ENCODE measurements around the gene ALDH8A1. TPM values are rescaled to one million over a fixed set of nuclear protein-coding genes. Genes with fewer than 3 reads are reported as not detected.

Gene ALDH8A1
- polyA plus RNA-seq, 2 of the 4 experiments (the other 2 are of a cell fraction): 0.18 to 0.85 TPM

- no peak for DNase-seq (ENCODE audit: low read depth in 1 of 2, low spot score in 1 of 2)
- POLR2A ChIA-PET: no interaction called here
- TF ChIP-seq ESRRA (IDR thresholded peaks at IDR 0.05; ENCODE audit: borderline replicate concordance, low read length) (no peak), ZSCAN20 (CRISPR knock-in tag; IDR thresholded peaks at IDR 0.05) (no peak), REST (IDR thresholded peaks at IDR 0.05) (no peak), RCOR1 (IDR thresholded peaks at IDR 0.05; ENCODE audit: low read depth, low read length) (no peak), ATOH8 (CRISPR knock-in tag; IDR thresholded peaks at IDR 0.05; ENCODE audit: low read depth) (no peak), ELK1 (IDR thresholded peaks at IDR 0.05; ENCODE audit: low read depth, low read length) (no peak), FOSB (CRISPR knock-in tag; IDR thresholded peaks at IDR 0.05) (no peak), E2F6 (IDR thresholded peaks at IDR 0.05; ENCODE audit: borderline replicate concordance, low read depth) (no peak), HOXA7 (CRISPR knock-in tag; IDR thresholded peaks at IDR 0.05) (no peak), NPAS2 (CRISPR knock-in tag; IDR thresholded peaks at IDR 0.05; ENCODE audit: borderline replicate concordance) (no peak), NFE2L2 (conservative IDR thresholded peaks at IDR 0.05; ENCODE audit: low read length) (no peak), CBX2 (IDR thresholded peaks at IDR 0.05; ENCODE audit: borderline replicate concordance, low read depth) (no peak), MAFK (IDR thresholded peaks at IDR 0.05; ENCODE audit: partially characterized antibody) (no peak), HDAC2 (IDR thresholded peaks at IDR 0.05) (no peak), HEYL (CRISPR knock-in tag; IDR thresholded peaks at IDR 0.05) (no peak)
- Histone ChIP-seq H3K27ac (no peak overlapping the region), H3K9me3 (no peaks in the 10 kb centered on the region), H3K4me1 (0 out of 3 replicates have a peak, but pooled peaks cover 5% of the 10 kb centered on the region), H3K4me2 (no peak overlapping the region), H3K4me3 (no peak overlapping the region)
- no peak for FAIRE-seq
- WGBS (ENCODE audit: missing lambda C conversion rate): 86% methylated on average over 5 of the region's 5 CpGs
- no peak for ATAC-seq
- CTCF ChIA-PET: interaction anchor here (1.5 to 2.1 kb wide), 3 partner anchors 19 to 798 kb away, joined by 4 to 6 read pairs (median 6); no protein-coding TSS in a partner anchor
Measured at GRCh38 chr6:134921276-134921675, 28.6 kb downstream of the ALDH8A1 start.

GRCh38 chr6:134920422-134920821, 29.5 kb downstream of the ALDH8A1 start:
- no peak overlapping the region for H3K4me2 ChIP-seq
- ChIA-PET CTCF (interaction anchor here (0.6 to 2.1 kb wide), 4 partner anchors 20 to 797 kb away, joined by 3 to 6 read pairs (median 5); no protein-coding TSS in a partner anchor), POLR2A (no interaction called here)
- ATAC-seq (no peak), DNase-seq (ENCODE audit: low read depth in 1 of 2, low spot score in 1 of 2) (no peak), FAIRE-seq (no peak)
- no peak overlapping the region for H3K27ac ChIP-seq
- H3K4me3 ChIP-seq: no peak overlapping the region
- 0 out of 3 replicates have a peak, but pooled peaks cover 5% of the 10 kb centered on the region for H3K4me1 ChIP-seq
- TF ChIP-seq MAFK (IDR thresholded peaks at IDR 0.05; ENCODE audit: partially characterized antibody): no peak
- no peak for TF ChIP-seq CBX8 (IDR thresholded peaks at IDR 0.05)
- TF ChIP-seq TFCP2L1 (CRISPR knock-in tag; IDR thresholded peaks at IDR 0.05): no peak
- no peak for TF ChIP-seq BCL3 (IDR thresholded peaks at IDR 0.05)
- no peak for TF ChIP-seq MAZ (IDR thresholded peaks at IDR 0.05; ENCODE audit: borderline replicate concordance, low read depth, low read length)
- TF ChIP-seq NR3C1 (IDR thresholded peaks at IDR 0.05): no peak
- TF ChIP-seq EP300 (IDR thresholded peaks at IDR 0.05): no peak
- TF ChIP-seq CEBPB (IDR thresholded peaks at IDR 0.05): no peak
- TF ChIP-seq ZNF302 (CRISPR knock-in tag; IDR thresholded peaks at IDR 0.05): no peak
- H3K9me3 ChIP-seq: no peaks in the 10 kb centered on the region
- WGBS (ENCODE audit: missing lambda C conversion rate): 37% methylated on average over 2 of the region's 2 CpGs

Data from A549 (cell line).